GM21515 (cell line): Measurements from ENCODE around the gene GALNT18.

Experiments
- ATAC-seq: cut with Tn5 transposase; IDR thresholded peaks from one replicate; pipeline ENCODE4 v1.9.1; 2021; ENCODE audit not compliant: unreplicated experiment

The GALNT18 gene

DNA sequence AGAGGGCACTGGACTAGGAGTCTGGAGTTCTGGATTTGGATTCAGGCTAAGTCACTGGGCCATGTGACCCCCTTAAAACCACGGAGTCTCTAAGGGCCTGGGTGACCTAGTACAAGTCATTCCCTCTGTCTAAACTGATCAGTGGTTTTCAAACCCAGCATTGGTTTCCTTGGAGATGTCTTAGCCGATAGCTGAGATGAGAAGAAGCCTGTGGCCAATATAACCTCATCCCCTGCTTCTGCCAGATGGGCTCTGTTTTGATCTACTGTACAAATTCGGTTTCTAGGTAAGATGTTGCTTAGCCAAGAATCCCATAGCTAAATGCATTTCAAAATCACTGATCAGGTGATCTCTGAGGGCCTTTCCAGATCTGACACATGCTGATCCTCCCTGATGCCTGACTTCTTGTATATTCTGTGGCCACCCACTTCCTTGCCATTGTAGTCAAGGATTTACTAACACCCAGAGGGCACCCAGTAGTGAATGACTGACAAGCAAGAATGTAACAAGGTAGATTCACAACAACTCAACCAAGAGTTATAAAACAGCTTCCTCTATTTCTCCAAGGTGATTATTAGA is 53.1 kb downstream of the GALNT18 start:
- ATAC-seq: no peak

DNA sequence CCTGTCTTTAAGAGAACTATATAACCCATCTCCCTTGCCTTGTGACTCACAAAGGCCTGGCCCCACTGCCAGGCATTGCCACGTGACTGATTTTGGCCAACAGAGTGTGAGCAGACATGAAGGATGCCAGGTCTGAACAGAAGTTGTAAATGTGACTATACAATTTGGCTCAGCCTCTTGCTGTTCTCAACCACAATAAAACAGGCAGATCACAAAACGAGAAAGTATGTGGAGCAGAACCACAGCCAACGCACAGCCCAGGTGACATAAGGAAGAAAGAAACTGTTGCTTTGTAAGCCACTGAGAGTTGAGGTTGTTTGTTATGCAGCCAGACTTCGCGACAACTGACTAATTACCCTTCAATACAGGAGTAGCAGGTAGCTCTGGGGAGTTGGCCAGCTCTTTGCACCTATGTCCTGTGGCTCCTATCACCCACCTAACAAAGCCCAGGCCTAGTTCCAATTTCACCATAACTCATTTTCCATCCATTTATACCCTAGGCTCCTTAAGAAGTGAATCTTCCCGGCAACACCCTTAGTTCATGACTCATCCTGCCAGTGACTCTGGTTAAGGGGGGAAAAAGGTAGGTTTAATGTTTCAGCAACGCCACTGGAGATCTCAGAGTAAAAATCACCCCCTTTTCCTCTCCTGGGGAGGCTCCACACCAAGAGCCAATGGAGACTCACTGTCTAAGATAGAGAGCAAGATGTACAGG is 53.7 kb downstream of the GALNT18 start:
- no peak for ATAC-seq

DNA sequence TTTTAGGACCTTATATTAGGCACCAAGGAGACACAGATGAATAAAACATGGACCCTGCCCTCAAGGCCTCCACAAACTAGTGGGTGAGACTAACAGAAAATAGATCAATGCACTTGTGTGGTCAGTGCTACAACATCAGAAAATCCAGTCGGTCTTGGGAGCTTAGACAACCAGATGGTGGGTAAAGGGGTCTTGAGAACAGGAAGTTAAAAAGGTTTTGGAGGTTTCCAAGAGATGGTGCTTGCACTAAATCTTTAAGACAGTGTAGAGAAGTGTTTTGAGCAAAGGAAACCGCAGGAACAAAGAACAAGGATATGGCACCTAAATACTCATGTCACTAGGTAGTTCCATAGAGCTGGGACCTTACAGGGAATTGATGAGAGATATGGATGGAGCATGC is 56.2 kb downstream of the GALNT18 start:
- ATAC-seq: no peak

DNA sequence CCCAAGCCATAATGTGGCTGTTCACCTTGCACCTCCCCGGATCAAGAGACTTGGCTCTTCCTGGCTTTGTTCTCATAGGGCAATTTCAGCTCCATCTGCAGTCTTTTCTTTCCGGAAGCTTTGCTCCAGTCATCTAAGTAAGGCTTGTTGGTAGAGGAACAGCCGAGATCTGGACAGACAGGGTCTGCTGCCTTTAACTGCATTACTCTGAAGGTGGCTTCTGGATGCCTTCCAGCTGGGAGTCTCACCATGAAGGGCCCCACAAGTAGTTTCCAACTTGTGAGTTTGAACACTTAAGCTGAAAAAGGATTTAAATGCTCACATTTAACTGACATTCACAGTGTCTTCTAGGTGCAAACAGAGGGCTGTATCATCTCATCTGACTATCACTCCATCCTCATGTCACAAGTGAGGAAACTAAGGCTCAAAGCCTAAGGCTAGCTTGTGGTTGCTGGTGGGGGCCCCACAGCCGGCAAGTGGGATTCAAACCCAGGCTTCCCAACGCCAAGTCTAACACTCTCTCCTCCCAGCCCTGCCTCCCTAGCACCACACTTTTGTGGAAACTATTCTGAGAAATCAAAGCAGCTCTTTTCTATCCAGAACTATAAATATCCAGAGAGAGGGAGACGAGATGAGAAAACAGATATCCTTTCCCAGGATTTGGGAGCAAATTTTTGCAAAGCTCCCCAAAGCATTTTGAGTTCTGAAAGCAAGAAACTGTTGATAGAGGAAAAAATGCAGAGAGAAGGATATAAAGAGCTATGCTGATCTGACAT is 58.4 kb downstream of the GALNT18 start:
- no peak for ATAC-seq

DNA sequence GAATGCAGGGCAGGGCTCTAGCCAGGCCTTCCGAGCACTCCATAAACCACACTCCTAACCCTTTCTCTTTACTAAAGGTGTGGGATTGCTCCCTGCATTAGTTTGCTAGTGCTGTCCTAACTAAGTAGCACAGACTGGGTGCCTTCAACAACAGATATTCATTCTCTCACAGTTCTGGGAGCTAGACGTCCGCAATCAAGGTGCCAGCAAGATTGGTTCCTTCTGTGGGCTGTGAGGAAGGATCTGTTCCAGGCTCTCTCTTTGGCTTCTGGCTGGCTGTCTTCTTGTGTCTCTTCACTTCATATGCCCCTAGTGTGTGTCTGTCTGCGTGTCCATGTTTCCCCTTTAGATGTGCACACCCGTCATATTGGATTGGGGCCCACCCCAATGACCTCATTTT is 59.8 kb downstream of the GALNT18 start:
- ATAC-seq: no peak

DNA sequence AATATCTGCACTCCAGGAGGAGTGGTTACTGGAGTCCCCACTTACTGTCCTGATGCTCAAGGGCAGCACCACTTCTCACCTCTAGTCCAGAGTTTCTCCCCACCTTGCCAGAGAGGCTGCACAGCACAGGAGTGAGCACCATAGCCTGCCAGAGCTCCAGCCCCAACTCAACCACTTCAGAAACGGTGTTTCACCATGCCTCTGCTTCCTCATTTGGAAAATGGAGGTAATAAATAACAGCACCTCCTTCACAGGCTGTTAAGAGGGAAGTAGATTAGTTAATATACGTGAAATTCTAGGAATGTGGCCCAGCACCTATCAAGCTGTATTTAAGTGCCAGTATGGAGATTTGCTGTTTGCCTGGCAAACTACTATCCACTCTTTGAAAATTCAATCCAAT is 63.0 kb downstream of the GALNT18 start:
- no peak for ATAC-seq

DNA sequence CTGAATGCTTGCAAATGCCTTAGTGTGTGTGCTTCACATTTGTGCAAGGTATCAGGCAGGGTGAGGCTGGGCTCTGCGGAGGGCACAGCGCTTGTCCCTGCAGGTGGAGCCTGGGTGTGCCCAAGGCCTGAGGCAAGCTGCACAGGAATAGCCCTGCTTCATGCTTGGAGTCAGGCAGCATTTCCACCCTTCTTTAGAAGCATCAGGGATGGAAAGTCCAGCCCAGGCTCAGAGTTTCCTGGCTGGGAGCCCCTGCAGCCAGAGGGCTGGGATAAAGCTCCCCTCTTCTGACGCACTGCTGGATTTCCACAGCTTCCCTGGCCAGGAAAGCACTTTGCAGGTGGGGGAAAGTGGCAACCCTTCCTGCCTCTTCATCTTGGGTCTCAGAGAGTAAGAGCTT is 63.4 kb downstream of the GALNT18 start:
- no peak for ATAC-seq

DNA sequence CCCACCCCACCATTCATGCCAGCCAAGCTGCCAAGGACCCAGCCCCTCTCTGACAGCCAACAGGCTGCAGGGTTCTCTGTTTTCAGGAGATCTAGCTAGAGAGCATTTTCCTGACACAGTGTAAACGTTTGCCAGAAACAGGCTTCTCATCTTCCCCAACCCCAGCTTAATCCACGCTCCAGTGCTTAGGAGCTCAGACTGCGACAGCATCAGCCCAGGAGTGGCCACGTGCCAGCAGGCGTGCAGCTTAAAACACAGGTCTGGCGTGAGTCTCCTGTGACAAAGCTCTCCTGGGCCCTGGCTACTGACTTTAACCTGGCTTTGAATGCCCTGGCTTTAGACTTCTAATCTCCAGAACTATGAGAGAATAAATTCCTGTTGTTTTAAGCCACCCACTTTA is 66.6 kb downstream of the GALNT18 start:
- ATAC-seq: no peak

DNA sequence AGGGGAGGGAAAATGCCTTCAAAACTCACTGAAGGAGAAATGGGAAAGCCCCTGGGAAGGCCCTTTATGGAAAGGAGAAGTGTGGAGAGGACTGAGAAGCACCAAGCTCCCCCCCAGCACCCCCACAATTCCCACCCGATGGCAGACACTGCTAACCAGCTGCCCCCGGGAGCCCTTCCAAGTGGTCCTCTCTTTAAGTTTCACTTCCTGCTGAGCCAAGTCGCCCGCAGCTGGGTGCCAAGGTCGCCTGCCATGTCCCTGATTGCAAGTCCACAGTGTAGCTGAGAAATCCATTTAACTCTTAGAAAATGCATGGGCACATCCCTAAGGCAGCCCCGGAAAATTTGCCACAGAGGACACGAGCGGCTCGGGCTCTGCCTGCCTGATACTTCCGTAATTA is 68.2 kb downstream of the GALNT18 start:
- no peak for ATAC-seq

DNA sequence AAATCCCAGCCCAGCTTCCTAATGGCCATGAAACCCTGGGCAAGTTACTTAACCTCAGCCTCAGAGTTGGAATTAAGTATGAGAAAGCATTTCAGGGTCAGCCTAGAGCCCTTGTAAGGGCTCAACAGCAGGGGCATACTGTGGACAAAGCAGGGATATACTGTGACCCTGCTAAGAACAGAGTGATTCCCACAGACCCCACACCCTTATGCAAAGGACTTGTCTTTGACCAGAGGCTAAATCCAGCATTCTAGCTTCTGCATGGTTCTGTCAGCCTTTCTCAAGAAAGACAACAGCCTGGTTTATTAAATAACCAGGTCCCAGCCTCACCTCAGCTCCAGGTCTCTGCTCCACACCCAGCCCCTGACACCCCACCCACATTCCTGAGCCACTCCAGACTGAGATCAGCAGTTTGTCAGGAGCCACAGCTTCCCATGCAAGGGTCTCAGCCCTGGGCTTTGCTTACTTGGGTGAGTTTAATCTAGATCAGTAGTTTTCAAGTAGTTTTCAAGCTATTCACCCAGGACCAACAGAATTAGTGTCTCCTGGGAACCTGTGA is 69.2 kb downstream of the GALNT18 start:
- ATAC-seq: no peak

DNA sequence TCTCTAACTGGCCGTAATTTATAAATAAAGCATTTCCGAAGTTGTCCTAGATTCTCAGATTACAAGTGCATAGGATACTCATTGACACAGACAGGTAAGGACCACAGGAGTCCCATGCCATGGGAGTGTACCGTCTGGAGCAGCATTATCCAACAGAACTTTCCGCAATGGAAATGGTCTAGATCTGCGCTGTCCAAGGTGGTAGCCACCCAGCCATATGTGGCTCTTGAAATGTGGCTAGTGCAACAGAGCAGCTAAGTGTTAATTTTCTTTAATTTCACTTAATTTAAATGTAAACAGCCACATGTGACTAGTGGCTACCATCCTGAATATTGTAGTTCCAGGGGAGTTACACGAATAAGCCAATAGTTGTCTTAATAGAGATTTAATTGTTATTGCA is 71.3 kb downstream of the GALNT18 start:
- ATAC-seq: no peak

DNA sequence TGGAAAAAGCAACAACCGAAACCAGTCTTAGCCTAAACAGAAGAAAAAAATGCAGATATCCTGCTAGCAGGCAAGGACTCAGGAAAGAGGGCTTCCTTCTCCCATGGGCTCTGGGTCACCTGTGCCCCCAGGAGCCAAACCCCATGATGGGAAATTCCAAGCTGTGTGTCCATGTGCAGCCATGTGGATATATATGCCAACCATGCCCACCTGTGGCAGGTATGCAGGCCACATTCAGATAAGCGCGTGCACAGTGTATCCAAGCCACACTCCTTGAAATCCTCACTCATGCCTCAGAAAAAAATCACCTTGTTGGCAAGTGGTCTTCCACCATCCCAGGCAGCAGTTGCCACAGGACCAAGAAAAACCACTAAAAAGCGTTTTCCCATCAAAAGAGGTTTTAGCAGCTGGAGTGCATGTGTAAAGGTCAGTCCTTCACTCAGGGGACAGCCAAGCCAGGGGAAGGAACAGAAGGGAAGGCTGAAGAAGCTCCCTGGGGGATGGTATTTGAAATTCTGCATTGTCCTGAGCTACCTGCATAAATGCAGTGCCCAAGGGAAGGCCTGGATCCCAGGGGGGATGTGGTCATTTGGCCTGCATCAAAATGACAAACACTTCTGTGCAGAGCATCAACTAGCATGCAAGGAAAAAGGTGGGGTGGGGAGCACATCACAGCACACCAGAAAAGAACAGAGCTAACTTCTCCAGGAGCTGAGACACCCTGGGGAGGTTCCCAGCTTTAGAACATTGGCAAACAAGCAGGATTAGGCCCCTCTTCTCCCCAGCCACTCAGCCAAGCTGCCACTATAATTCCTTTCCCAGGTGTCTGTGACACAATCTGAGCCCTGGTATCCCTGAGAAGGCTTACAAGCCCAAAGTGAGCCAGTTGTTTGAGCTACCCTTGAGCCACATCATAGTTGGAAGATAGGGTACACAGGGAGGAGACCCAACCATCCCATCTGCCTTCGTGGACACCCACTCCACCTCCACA is 76.2 kb downstream of the GALNT18 start:
- ATAC-seq: no peak

DNA sequence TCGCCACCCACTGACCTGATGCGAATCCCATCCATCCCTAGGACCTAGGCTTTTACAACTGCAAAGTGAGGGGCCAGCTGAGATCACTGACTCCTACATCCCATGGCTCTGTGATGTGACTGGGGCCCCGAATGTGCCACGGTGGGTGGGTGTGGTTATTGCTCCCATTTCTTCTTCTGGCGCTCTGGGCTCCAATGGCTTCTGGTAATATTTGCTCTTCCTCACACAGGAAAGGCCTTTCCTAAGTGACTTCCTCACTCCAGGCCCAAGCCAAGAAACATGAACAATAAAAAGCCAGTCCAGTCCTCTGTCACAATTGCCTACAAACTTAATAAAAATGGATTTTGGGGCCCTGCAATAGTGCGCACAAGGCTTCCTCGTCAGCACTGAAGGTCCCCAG is 78.1 kb downstream of the GALNT18 start:
- no peak for ATAC-seq

DNA sequence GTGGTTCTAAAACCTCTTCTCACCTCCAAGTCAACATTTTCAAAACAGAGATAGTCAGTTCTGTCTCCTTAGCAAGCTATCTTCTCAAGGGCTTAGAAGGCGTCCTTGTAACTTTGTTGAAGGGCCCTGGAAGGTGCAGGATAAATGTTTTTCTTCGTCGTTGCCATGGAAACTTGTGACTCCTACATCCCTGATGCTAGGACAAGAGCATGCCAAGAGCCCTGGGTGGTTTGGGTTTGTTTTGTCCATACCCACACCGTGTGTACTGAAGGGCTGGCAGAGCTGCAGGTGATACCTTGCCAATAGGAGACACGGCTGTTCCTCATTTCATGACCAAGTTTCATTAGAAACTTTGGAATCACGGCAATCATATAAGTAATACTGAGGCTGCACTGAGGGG is 81.6 kb downstream of the GALNT18 start:
- no peak for ATAC-seq

DNA sequence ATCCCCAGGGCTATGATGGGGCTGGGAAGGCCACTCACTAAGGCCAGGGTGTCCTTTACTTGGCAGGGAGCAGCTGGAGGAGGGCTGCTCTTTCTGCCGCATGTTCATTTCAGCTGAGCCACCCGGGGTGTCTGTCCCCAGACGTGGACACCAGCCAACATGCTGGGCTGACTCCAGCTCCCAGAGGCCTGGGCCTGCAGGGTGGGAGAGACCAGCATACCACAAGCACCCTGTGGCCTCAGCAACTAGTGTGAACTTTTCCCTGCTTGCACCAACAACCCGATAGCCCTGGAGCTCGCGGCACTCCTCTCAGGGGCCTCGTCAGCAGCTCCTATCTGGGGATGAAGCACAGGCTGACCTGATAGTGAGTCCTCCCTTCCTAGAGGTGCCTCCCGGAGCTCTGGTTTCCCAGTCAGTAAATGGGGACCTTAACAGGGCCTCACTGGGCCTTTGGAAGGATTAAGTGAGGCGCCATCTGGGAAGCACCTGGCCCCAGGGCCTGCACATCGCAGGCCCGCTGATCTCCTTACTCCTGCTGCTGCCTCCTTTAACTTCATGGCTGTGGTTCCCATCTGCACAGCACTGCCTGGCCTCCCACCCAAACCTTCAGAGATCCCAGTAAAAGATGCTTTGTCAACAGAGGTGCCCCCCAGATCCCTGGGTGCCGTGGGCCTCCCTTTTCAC is 83.4 kb downstream of the GALNT18 start:
- no peak for ATAC-seq

DNA sequence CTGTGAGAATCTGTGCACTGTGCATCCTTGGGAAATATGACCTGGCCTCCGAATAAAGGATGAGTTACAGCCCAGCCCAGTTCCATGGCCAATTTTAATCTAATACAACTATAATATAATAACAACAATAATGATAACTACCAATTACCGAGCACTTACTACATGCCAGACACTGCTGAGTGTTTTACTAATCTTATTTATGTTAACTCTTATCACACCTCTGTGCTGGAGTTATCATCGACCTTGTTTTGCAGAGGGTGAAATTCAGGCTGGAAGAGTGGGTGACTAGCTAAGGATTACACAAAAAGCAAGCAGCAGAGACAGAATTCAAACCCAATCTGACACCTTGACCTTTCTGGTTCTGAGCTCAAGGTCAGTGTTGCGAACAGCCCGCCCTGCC is 83.9 kb downstream of the GALNT18 start:
- no peak for ATAC-seq

DNA sequence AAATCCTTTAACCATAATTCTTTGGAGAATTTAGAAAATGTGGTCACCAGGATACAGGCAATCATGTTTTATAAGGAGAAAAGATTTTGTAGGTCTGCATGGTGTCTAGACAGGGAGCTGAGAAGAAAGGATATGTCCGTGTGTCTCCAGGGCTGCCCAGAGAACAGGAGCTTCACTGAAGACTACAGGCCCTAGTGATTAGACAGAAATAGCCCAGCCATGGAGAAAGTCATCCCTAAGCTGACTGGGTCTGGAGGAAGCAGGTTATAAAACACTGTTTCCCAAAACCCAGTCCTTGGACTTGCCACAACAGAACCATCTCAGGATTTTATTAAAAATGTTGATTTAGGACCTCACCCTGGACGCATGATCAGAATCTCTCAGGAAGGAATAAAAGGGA is 84.4 kb downstream of the GALNT18 start:
- ATAC-seq: no peak

DNA sequence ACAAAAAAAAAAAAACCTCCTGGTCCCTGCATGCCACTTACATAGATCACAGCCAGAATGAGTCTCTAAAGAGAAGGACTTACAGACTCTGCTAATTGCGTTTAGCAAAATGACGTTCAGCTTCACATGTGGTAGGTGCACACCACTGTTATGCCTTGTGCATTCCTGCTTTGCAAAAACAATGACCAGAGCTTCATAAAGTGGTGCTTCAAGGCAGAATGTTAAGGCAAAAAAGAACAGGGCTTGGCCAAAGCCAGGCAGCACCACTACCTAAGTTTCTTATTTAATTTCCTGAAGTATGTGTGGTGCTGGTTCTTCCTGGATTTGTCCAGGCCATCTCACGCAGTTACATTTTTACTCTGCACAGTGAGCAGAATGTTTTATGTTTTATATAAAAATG is 85.2 kb downstream of the GALNT18 start:
- no peak for ATAC-seq

DNA sequence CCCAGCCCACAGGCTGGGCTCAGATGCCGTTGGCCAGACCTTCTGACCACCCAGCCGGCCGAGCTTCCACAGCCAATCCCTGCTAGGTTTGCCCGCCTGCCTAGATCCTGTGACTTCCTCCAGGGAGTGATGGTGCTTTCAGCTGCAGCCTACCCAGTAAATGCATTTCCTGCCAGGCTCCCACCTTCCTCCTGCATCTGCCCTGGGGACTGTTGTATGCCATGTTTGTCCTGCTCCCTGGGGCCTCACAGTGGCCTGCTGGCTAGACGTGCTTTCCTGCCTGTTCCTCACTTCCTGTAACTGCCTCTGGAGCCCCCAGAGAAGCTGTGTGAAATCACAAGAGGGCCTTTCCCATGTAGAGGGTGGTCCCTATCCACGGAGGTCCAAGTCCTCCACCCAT is 86.2 kb downstream of the GALNT18 start:
- no peak for ATAC-seq

DNA sequence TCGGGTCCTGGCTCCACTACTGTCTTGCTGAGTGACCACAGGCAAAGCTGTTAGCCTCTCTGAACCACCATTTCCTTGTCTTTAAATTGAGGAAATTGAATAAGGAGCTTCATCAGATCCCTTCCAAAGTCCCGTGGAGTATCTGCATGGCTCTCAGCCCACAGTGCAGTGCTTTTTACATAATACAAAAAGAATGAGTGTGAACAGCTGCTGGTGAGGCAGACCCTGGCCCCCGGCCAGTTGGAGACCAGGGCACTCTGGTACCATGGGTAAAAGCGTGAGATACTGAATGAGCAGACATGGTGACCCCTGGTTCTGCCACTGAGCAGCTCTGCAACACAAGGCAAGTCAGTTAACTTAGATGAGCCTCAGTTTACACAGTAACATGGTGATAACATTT is 86.8 kb downstream of the GALNT18 start:
- no peak for ATAC-seq
